CD4-positive, alpha-beta T cell treated with Interleukin-1 beta for 1 hour (primary cell): Measurements from ENCODE around the gene JMJD1C.
"Not testable (repeated sequence)": the region's sequence is repeated elsewhere in the genome, so short reads cannot be mapped to it uniquely, and the experiment has no call there.

ENCODE experiments used
- DNase-seq, 2 donors: peaks; one replicate each; pipeline ENCODE4 v3.0.0-alpha.2; 2020 to 2022

JMJD1C gene

GRCh38 chr10:63465293-63466143 is at the start of gene JMJD1C:
JMJD1C (minus strand) TSS chr10:63465977; CDS start chr10:63465662, 315 bp downstream.
- peak; percentile 66 to 70 for DNase-seq

- DNase-seq = no peak
Measured at GRCh38 chr10:63515002-63515763, 49.4 kb upstream of the JMJD1C start.

- no peak for DNase-seq
Measured at GRCh38 chr10:63506554-63506953, 40.8 kb upstream of the JMJD1C start.

- DNase-seq = no peak
Measured at GRCh38 chr10:63505562-63505961, 39.8 kb upstream of the JMJD1C start.

GRCh38 chr10:63504145-63504881 is 38.5 kb upstream of the JMJD1C start:
- no peak for DNase-seq

- DNase-seq = no peak
Measured at GRCh38 chr10:63503395-63503794, 37.6 kb upstream of the JMJD1C start.

GRCh38 chr10:63502832-63503231 is 37.1 kb upstream of the JMJD1C start:
- no peak for DNase-seq

GRCh38 chr10:63501954-63502353 is 36.2 kb upstream of the JMJD1C start:
- DNase-seq = no peak

GRCh38 chr10:63500551-63500950 is 34.8 kb upstream of the JMJD1C start:
- DNase-seq = not testable (repeated sequence)

GRCh38 chr10:63498665-63499064 is 32.9 kb upstream of the JMJD1C start:
- DNase-seq = no peak

GRCh38 chr10:63497321-63497720 is 31.5 kb upstream of the JMJD1C start:
- DNase-seq = no peak

- DNase-seq = no peak
Measured at GRCh38 chr10:63496561-63496960, 30.8 kb upstream of the JMJD1C start.

- no peak for DNase-seq
Measured at GRCh38 chr10:63494951-63495350, 29.2 kb upstream of the JMJD1C start.

GRCh38 chr10:63493004-63493403 is 27.2 kb upstream of the JMJD1C start:
- DNase-seq = no peak

- DNase-seq = not testable (repeated sequence)
Measured at GRCh38 chr10:63492317-63492690, 26.5 kb upstream of the JMJD1C start.

- DNase-seq = no peak
Measured at GRCh38 chr10:63491588-63492316, 26.0 kb upstream of the JMJD1C start.

- DNase-seq = no peak
Measured at GRCh38 chr10:63489838-63490237, 24.1 kb upstream of the JMJD1C start.

GRCh38 chr10:63487990-63488389 is 22.2 kb upstream of the JMJD1C start:
- no peak for DNase-seq

- no peak for DNase-seq
Measured at GRCh38 chr10:63483983-63484382, 18.2 kb upstream of the JMJD1C start.

GRCh38 chr10:63481815-63482421 is 16.1 kb upstream of the JMJD1C start:
- DNase-seq = no peak

GRCh38 chr10:63480237-63480636 is 14.5 kb upstream of the JMJD1C start:
- no peak for DNase-seq

- DNase-seq = no peak
Measured at GRCh38 chr10:63478564-63478963, 12.8 kb upstream of the JMJD1C start.
